Caco-2 (cell line): ENCODE data around the gene NF2. TPM values are rescaled to one million over a fixed set of nuclear protein-coding genes. Genes with fewer than 3 reads are reported as not detected.

Experiments used
- BruUV-seq: library from RNA; stranded (reverse); fragments of 400-500 nt; replicated peaks from 2 replicates; lab custom pipeline; 2021; lab: Mats Ljungman, UMichigan
- CTCF ChIA-PET: fragments of 300-600 bp; sonication (Branson Sonifier 250); formaldehyde crosslinking; loops from one replicate; lab custom pipeline; 2022; ENCODE audit warnings: antibody characterized with exemption; lab: Charles Lee
- POLR2A ChIA-PET: fragments of 300-600 bp; sonication (Branson Sonifier 250); formaldehyde crosslinking; loops from one replicate; lab custom pipeline; 2022; ENCODE audit warnings: antibody characterized with exemption; lab: Charles Lee
- DNase-seq, 2 experiments: peaks; one replicate each; pipeline versions ENCODE4 v3.0.0 to v3.0.0-alpha.2; 2020 to 2022
- H3K27me3 ChIP-seq: replicated peaks from 2 replicates; pipeline ENCODE4 v1.6.0; 2011; ENCODE audit warnings: low read length; ENCODE audit not compliant: control insufficient read depth, insufficient read depth
- H3K36me3 ChIP-seq: 2 replicates; pipeline ENCODE4 v1.5.1; 2011; ENCODE audit warnings: low read length; ENCODE audit not compliant: control insufficient read depth, insufficient read depth
- H3K4me1 ChIP-seq: fragments of 250-450 bp; sonication (Bioruptor Pico); 2 replicates; pipeline ENCODE4 v1.5.1; 2020; ENCODE audit warnings: mild to moderate bottlenecking
- H3K4me3 ChIP-seq: 2 replicates; pipeline ENCODE4 v1.5.1; 2011; ENCODE audit warnings: low read depth, mild to moderate bottlenecking, control low read depth, low read length
- H3K9me3 ChIP-seq: fragments of 250-450 bp; sonication (Bioruptor Pico); 2 replicates; pipeline ENCODE4 v1.5.1; 2020; ENCODE audit warnings: mild to moderate bottlenecking, moderate library complexity
- H3K27ac Mint-ChIP-seq: one replicate; pipeline ENCODE4 v1.8.0; 2022; ENCODE audit warnings: mixed read lengths; ENCODE audit not compliant: unreplicated experiment
- H3K27me3 Mint-ChIP-seq: one replicate; pipeline ENCODE4 v1.8.0; 2022; ENCODE audit warnings: mixed read lengths; ENCODE audit not compliant: insufficient read depth, unreplicated experiment
- H3K36me3 Mint-ChIP-seq: one replicate; pipeline ENCODE4 v1.8.0; 2022; ENCODE audit warnings: mild to moderate bottlenecking, mixed read lengths; ENCODE audit not compliant: insufficient read depth, unreplicated experiment
- H3K4me1 Mint-ChIP-seq: one replicate; pipeline ENCODE4 v1.8.0; 2022; ENCODE audit warnings: low read depth, mixed read lengths; ENCODE audit not compliant: unreplicated experiment
- H3K4me3 Mint-ChIP-seq: one replicate; pipeline ENCODE4 v1.8.0; 2022; ENCODE audit warnings: mild to moderate bottlenecking, moderate library complexity, mixed read lengths; ENCODE audit not compliant: unreplicated experiment
- H3K9me3 Mint-ChIP-seq: one replicate; pipeline ENCODE4 v1.8.0; 2022; ENCODE audit warnings: mixed read lengths; ENCODE audit not compliant: unreplicated experiment
- CTCF ChIP-seq, 2 experiments: fragments of 200-600 bp in 1 of 2; IDR thresholded peaks; 1 replicate in 1 of 2; 2 replicates in 1 of 2; pipeline versions ENCODE4 v1.5.1 to v1.8.0; 2011 to 2022; ENCODE audit warnings: antibody characterized with exemption in 1 of 2, control low read depth in 1 of 2, inconsistent platforms in 1 of 2, low read depth in 1 of 2, low read length in 1 of 2, mild to moderate bottlenecking in 1 of 2, moderate library complexity in 1 of 2; ENCODE audit not compliant: insufficient read depth in 1 of 2, severe bottlenecking in 1 of 2, unreplicated experiment in 1 of 2
- intact Hi-C: fragments of 100-400 bp; cut with micrococcal nuclease; formaldehyde crosslinking; loops from one replicate; pipeline ENCODE4 v1.10.0; 2022; ENCODE audit not compliant: unreplicated experiment
- total RNA-seq: library from RNA; stranded (reverse); gene quantifications from 2 replicates; pipeline ENCODE4 v1.2.3, GENCODE V29; 2022

The NF2 gene
- total RNA-seq, 1 experiment from 2014 or later: 53.2 TPM

- no peaks in the 10 kb centered on the region for H3K36me3 ChIP-seq
- no peaks in the 10 kb centered on the region for H3K9me3 Mint-ChIP-seq
- no peaks in the 10 kb centered on the region for H3K36me3 Mint-ChIP-seq
- H3K4me1 Mint-ChIP-seq: peaks cover 13% of the 10 kb centered on the region
- no peaks in the 10 kb centered on the region for H3K27me3 Mint-ChIP-seq
- no peak overlapping the region for H3K27ac Mint-ChIP-seq
- TF ChIP-seq CTCF (IDR thresholded peaks at IDR 0.05; ENCODE audit: insufficient read depth in 1 of 2, low read depth in 1 of 2, low read length in 1 of 2, severe bottlenecking in 1 of 2, unreplicated experiment in 1 of 2): no peak
- ChIA-PET CTCF (interaction anchor here (0.7 to 2.1 kb wide), 2 partner anchors 10 to 91 kb away, joined by 3 to 8 read pairs; no protein-coding TSS in a partner anchor), POLR2A (no interaction called here)
- no peak overlapping the region for H3K4me3 ChIP-seq
- DNase-seq: no peak
- H3K4me1 ChIP-seq: peaks cover 12% of the 10 kb centered on the region
- no peaks in the 10 kb centered on the region for H3K27me3 ChIP-seq
- BruUV-seq: no TSS peak
- no peak overlapping the region for H3K4me3 Mint-ChIP-seq
- peaks cover 3% of the 10 kb centered on the region; the same call in 1 of the 2 replicates for H3K9me3 ChIP-seq
- intact Hi-C loops: no loop called here
Observed at GRCh38 chr22:29615705-29616327, 12.4 kb downstream of the NF2 start.

- POLR2A ChIA-PET: no interaction called here
- no peaks in the 10 kb centered on the region for H3K9me3 Mint-ChIP-seq
- intact Hi-C loops: no loop called here
- no peak overlapping the region for H3K4me3 Mint-ChIP-seq
- no peak overlapping the region for H3K4me3 ChIP-seq
- H3K36me3 Mint-ChIP-seq: no peaks in the 10 kb centered on the region
- no peak for TF ChIP-seq CTCF (IDR thresholded peaks at IDR 0.05; ENCODE audit: insufficient read depth in 1 of 2, low read depth in 1 of 2, low read length in 1 of 2, severe bottlenecking in 1 of 2, unreplicated experiment in 1 of 2)
- H3K27ac Mint-ChIP-seq: no peak overlapping the region
- CTCF ChIA-PET: no interaction called here
- BruUV-seq: no TSS peak
- no peaks in the 10 kb centered on the region for H3K36me3 ChIP-seq
- no peaks in the 10 kb centered on the region for H3K9me3 ChIP-seq
- H3K27me3 Mint-ChIP-seq: no peaks in the 10 kb centered on the region
- DNase-seq: peak in 1 of 2 experiments; percentile 24
- H3K27me3 ChIP-seq: no peaks in the 10 kb centered on the region
- H3K4me1 ChIP-seq: peaks cover 19% of the 10 kb centered on the region
- peaks cover 22% of the 10 kb centered on the region for H3K4me1 Mint-ChIP-seq
Observed at GRCh38 chr22:29617922-29618629, 14.6 kb downstream of the NF2 start.

- Histone ChIP-seq H3K4me1 (peaks cover 36% of the 10 kb centered on the region), H3K4me3 (no peak overlapping the region), H3K36me3 (no peaks in the 10 kb centered on the region), H3K9me3 (no peaks in the 10 kb centered on the region), H3K27me3 (no peaks in the 10 kb centered on the region)
- POLR2A ChIA-PET: no interaction called here
- Mint-ChIP-seq H3K27ac (peak overlapping the region; percentile 8), H3K4me1 (peaks cover 32% of the 10 kb centered on the region), H3K36me3 (no peaks in the 10 kb centered on the region), H3K27me3 (no peaks in the 10 kb centered on the region), H3K4me3 (no peak overlapping the region), H3K9me3 (no peaks in the 10 kb centered on the region)
- no peak for DNase-seq
- BruUV-seq: no TSS peak
- intact Hi-C loops: no loop called here
- CTCF ChIA-PET: no interaction called here
- no peak for TF ChIP-seq CTCF (IDR thresholded peaks at IDR 0.05; ENCODE audit: insufficient read depth in 1 of 2, low read depth in 1 of 2, low read length in 1 of 2, severe bottlenecking in 1 of 2, unreplicated experiment in 1 of 2)
Observed at GRCh38 chr22:29621761-29622526, 18.5 kb downstream of the NF2 start.
